NCI-H345 treated with DMSO at 0.1 percent for 48 hours (cell line): ENCODE results near the gene BTN2A1.
"Not testable (repeated sequence)": the region's sequence is repeated elsewhere in the genome, so short reads cannot be mapped to it uniquely, and the experiment has no call there.

ENCODE experiments used
- DNase-seq: peaks from one replicate; lab custom pipeline; 2025; ENCODE audit not compliant: unreplicated experiment; lab: John Stamatoyannopoulos, UW

Gene BTN2A1

DNA sequence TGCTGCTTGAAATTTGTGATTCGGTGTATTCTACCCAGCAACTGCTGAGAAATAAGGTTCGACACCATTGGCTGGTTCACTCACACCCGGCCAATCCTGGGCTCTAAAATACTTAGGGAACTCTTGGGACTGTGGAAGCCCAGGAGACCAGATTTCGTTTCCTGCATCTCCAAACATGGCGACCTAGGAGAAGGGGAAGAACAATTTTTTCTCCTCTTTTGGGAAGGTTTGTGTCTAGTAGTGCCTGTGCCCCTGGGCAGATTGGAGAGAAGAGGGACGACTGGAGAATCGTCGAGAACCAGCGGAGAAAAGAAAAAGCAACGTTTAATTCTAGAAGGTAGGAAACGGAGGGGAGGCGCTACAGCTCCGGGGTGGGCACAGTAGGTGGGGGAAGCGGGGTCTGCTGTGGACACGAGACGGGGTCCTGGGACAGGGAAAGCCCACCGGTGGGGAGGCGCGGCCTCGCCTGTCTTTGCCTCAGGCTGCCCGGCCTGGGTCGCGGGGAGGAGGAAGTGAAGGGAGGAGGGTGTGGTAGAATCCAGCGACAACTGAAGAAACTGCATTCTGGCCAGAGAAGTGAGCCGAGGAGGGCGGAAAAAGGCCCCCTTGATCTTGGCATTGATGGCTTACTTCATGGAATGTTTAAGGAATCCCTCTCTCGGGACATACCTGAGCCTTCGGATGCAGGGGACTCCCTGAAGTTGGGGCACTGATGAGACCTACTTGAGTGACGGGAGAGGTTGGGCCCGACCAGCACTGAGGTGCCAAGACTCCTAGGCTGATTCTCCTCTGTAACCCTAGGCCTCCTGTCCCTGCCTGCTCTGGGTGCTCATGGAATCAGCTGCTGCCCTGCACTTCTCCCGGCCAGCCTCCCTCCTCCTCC, at the start of gene BTN2A1:
TSS of gene BTN2A1 (plus strand) at position 150 of the 883 bp plus-strand sequence. CDS start at position 832, 682 bp downstream.
- peak; percentile 89 for DNase-seq

DNA sequence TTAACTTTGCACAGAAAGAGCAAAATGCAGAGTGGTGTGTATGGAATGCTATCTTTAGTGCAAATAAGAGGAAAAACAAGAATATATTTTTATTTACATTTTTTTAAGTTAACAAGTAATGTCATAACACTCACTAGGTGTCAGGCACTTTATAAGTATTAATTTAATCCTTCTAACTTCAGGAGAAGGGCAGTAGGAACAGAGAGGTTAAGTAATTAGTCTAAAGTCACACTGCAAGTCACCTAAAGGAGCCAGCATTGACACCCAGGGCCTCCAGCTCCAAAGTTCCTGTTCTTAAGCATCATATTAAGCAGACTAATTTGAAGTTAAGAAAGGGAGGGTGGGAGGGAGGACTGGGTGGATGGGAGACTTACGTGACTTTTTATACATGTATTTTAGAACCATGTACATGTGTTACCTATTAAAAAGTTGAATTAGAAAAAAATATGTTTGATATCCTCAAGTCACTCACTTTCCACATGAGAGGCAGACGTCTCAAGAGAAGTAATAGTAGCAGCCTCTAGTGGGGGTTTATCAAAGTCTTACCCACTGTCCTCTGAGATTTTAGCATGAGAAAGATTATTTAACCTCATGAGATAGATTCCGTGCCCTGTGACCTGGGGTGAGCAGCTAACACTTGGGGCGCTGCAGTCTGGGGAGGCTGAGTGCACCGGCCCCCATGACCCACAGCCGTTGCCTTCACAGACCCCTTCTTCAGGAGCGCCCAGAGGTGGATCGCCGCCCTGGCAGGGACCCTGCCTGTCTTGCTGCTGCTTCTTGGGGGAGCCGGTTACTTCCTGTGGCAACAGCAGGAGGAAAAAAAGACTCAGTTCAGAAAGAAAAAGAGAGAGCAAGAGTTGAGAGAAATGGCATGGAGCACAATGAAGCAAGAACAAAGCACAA, 48.7 kb upstream of the BTN2A1 start:
- no peak for DNase-seq

GRCh38 chr6:26411751-26412150, 46.0 kb upstream of the BTN2A1 start:
- no peak for DNase-seq

DNA sequence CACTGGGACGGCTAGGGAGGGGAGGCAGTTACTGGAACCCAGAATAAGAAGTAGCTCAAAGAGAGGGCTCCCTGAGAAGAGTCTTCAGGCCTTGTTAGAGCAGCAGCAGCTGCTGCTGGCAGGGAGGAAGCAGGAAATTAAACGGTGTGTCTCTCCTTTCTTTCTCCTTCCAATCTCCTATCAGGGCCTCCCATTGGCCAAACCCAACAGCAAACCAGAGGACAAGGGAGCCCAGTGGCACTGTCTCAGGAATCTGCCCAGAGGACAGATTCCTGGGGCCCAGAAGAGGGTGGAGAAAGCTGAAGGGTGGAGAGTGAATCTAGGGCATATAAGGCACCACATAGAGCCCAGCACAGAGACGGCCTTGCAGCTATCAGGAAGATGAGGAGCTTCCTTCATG, 45.5 kb upstream of the BTN2A1 start:
- DNase-seq = no peak

GRCh38 chr6:26412954-26413353, 44.8 kb upstream of the BTN2A1 start:
- DNase-seq = no peak

- no peak for DNase-seq
These were observed 43.5 kb upstream of the BTN2A1 start for GRCh38 chr6:26414281-26414680.

DNA sequence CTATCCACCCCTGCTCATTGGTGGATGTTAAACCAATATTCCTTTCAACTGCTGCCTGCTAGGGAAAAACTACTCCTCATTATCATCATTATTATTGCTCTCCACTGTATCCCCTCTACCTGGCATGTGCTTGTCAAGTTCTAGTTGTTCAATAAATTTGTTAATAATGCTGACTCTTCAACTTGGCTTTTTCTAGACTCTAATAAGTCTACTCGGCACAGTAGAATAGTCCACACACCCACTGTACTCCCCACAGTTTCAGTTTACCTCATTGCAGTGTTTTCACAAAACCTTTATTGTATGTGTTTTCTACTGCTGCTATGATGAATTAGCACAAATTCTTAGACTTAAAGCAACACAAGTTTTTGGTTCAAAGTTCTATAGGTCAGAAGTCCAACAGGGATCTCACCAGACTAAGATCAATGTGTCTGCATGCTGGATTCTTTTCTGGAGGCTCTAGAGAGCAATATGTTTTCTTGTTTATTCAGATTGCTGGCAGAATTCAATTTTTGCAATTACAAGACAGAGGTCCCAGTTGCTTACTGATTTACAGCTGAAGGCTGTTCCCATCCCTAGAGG, 42.6 kb upstream of the BTN2A1 start:
- DNase-seq = no peak

DNA sequence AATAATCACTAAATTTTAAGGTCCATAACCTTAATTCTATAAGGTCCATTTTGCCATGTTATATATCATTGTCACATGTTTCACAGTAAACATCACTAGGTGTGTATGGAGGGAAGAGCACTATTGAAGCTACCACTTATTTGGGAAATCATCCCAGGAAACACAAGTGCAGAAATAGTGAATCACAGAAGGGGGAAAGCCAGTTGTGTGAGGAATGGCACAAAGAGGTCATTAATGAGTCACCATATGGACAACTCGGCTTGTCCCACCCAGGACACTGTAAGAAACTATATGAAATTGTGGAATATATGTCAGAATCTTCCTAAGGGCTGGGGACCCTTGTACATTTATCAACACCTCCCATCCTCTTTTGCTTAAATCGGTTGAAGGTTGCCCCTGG, 42.0 kb upstream of the BTN2A1 start:
- DNase-seq = no peak

DNA sequence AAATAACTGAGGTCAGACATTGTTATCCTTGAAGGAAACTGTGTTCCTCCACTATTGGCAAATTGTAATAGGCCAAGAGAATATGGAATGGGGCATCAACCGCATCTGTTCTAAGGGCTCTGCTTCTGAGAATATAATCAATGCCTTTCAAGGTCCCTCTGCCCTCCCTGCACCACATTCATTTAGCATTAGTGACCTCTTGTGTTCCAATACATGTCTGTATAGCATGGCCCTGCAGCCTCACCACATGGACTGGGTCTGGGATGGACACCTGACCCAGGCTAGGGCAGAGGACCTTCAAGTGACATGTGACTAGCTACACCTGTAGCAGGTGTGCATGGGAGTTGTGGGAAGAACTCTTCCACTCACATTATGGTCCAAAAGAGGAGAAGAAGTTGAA, 41.5 kb upstream of the BTN2A1 start:
- DNase-seq = no peak

GRCh38 chr6:26418077-26418476, 39.7 kb upstream of the BTN2A1 start:
- DNase-seq = not testable (repeated sequence)

- DNase-seq = not testable (repeated sequence)
These were observed 39.0 kb upstream of the BTN2A1 start for GRCh38 chr6:26418795-26419194.

GRCh38 chr6:26420688-26421171, 37.0 kb upstream of the BTN2A1 start:
- DNase-seq = no peak

GRCh38 chr6:26421259-26422144, 36.3 kb upstream of the BTN2A1 start:
- peak; percentile 18 for DNase-seq

GRCh38 chr6:26422329-26422728, 35.4 kb upstream of the BTN2A1 start:
- DNase-seq = no peak

GRCh38 chr6:26426691-26427450, 30.9 kb upstream of the BTN2A1 start:
- DNase-seq = no peak

DNA sequence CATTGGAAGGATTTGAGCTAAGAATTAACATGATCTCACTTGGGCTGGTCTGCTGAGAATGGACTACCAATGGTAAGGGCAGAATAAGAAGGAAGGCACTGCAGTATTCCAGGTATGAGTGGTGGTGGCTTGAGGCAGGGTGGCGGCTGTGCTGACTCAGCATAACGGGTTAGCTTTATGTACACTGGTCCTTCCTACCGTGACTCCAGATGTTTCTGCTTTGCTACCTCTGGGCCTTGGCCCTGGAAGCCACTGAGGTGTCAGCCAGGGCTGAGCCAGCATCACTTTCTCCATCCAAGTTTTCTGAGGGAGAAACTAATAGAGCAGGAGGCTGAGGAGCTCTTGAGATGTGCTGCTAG, 30.3 kb upstream of the BTN2A1 start:
- DNase-seq = no peak

GRCh38 chr6:26428206-26428605, 29.5 kb upstream of the BTN2A1 start:
- DNase-seq = no peak

- DNase-seq = no peak
These were observed 27.0 kb upstream of the BTN2A1 start for GRCh38 chr6:26430787-26431186.

GRCh38 chr6:26431258-26432172, 26.2 kb upstream of the BTN2A1 start:
- no peak for DNase-seq
